Panc1 (cell line): ENCODE results near the gene GNLY.

Experiments used
- CTCF ChIP-seq: fragments of 450-650 bp; IDR thresholded peaks from 2 replicates; pipeline ENCODE4 v1.5.1; 2017; ENCODE audit warnings: mild to moderate bottlenecking
- POLR2AphosphoS5 ChIP-seq: IDR thresholded peaks from 2 replicates; pipeline ENCODE4 v1.6.1; 2012; ENCODE audit warnings: mild to moderate bottlenecking, low read depth, low read length, moderate library complexity
- SIN3A ChIP-seq: IDR thresholded peaks from 2 replicates; pipeline ENCODE4 v1.6.1; 2012; ENCODE audit warnings: low read depth, mild to moderate bottlenecking, low read length, moderate library complexity, borderline replicate concordance; ENCODE audit not compliant: insufficient read depth
- TCF7L2 ChIP-seq: IDR thresholded peaks from 2 replicates; pipeline ENCODE4 v1.6.1; 2011; ENCODE audit warnings: mild to moderate bottlenecking, low read depth, low read length, inconsistent platforms

GRCh38 chr2:85648619-85649018 is 45.5 kb upstream of the GNLY start:
- no peak; the same call in 1 of the 2 replicates for TF ChIP-seq CTCF
- TF ChIP-seq POLR2AphosphoS5, result no peak
- TF ChIP-seq SIN3A, result no peak
- no peak for TF ChIP-seq TCF7L2
